HTR-8/SVneo (cell line): ENCODE data around the gene ZC3H6.

Experiments
- DNase-seq: peaks from one replicate; pipeline ENCODE4 v3.0.0; 2011; ENCODE audit warnings: low spot score, mixed read lengths; ENCODE audit not compliant: insufficient read length
- FAIRE-seq: peaks from 2 replicates; lab custom pipeline; 2011; peaks lifted over from hg19 to GRCh38; lab: Jason Lieb, UNC

The ZC3H6 gene

GRCh38 chr2:112275311-112275886, at the start of gene ZC3H6:
ZC3H6 (plus strand) TSS chr2:112275597; CDS start chr2:112275995, 398 bp downstream.
- peak; percentile 86 for DNase-seq
- FAIRE-seq, result peak; percentile 95

GRCh38 chr2:112229348-112229747, 46.0 kb upstream of the ZC3H6 start:
- FAIRE-seq (peak; percentile 67), DNase-seq (no peak)

DNA sequence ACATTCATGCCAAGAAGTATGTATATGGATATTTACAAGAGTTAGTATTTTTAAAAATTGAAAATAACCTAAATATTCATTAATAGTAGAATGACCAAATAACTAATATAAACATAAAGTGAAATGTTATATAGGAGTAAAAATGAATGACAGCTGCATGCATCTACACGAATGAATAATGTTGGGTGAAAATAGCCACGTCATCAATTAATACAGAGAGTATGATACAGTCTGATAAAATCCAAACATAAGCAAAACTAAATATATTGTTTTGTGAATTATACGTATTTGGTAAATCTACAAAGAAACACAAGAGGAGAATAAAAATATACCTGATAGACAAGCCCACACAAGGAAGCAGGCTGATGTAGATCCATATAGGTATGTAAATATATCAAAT, 45.0 kb upstream of the ZC3H6 start:
- FAIRE-seq, result no peak

GRCh38 chr2:112239862-112240261, 35.5 kb upstream of the ZC3H6 start:
- FAIRE-seq (no peak), DNase-seq (no peak)

More for the DNA sequence above, 45.0 kb upstream of the ZC3H6 start:
- no peak for DNase-seq

- FAIRE-seq (no peak), DNase-seq (no peak)
These were observed 33.0 kb upstream of the ZC3H6 start for GRCh38 chr2:112242384-112242783.

GRCh38 chr2:112243233-112243632, 32.2 kb upstream of the ZC3H6 start:
- FAIRE-seq (no peak), DNase-seq (no peak)

DNA sequence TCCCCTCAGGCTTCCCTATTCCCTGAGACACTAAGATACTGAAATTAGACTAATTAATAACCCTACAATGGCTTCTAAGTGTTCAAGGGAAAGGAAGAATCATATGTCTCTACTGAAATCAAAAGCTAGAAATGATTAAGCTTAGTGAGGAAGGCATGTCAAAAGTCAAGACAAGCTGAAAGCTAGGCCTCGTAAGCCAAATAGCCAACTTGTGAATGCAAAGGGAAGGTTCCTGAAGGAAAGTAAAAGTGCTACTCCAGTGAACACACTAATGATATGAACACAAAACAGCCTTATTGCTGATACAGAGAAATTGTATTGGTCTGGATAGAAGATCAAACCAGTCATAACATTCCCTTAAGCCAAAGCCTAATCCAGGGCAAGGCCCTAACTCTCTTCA, 30.5 kb upstream of the ZC3H6 start:
- DNase-seq (no peak), FAIRE-seq (no peak)

DNA sequence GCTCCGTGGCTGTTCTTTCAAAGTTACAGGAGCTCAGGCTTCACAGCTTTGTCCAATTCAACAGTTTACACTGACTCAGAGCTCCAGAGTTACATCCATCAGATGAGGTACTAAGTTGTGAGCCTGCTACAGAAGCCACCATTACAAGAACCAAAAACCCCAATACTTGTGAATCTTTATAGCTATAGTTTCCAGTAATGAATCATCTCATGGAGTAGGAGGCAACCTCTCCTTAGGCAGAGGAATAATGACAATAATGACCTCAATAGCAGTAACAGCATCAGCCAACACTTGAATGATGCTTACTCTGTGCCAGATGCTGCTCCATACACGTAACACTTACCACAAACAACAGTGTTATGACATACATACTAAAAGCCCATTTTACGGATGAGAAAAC, 24.1 kb upstream of the ZC3H6 start:
- no peak for FAIRE-seq
- DNase-seq, result no peak

- DNase-seq (no peak), FAIRE-seq (no peak)
These were observed 22.1 kb upstream of the ZC3H6 start for GRCh38 chr2:112253261-112253815.

GRCh38 chr2:112254466-112255240, 20.7 kb upstream of the ZC3H6 start, which contains the start of gene ZC3H8:
ZC3H8 (minus strand) TSS chr2:112255042; CDS start chr2:112254981, 61 bp downstream.
- FAIRE-seq (peak; percentile 79), DNase-seq (peak; percentile 99)

DNA sequence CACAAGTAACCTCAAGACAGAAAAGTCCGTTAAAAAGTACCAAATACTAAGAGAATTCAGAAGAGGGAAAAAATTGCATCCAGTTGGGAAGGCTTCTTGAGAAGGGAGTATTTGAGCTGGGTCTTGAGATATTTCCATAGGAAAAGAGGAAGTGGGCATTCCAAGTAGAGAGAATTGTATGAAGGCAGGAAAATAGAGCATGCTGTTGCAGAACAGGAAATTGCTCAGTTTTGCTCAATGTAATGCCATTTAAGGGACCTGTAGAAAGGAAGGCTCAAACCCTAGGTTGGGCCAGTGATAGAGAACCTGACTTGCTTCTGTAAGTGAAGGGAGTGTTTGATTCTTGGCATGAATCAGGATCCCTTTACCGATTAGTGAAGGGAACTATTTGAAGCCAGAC, 19.5 kb upstream of the ZC3H6 start:
- no peak for FAIRE-seq

DNA sequence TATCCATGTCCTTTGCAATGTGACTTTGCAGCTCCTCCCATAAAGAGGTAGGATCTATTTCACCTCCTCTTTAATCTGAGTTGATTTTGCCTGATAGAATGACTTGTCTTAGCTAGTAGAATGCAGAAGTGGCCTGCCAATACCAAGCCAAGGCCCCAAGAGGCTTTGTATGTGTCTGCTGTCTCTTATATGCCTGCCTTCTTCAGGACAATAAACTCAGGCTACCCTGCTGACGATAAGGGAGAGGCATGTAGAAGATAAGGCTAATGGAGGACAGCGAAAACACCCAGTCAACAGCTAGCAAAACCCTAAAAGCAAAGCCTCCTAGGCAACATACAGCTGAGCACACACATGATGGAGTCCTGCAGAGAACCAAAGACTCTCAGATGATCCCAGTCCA, 18.7 kb upstream of the ZC3H6 start:
- DNase-seq (no peak), FAIRE-seq (no peak)

More for the DNA sequence above, 19.5 kb upstream of the ZC3H6 start:
- DNase-seq, result no peak

DNA sequence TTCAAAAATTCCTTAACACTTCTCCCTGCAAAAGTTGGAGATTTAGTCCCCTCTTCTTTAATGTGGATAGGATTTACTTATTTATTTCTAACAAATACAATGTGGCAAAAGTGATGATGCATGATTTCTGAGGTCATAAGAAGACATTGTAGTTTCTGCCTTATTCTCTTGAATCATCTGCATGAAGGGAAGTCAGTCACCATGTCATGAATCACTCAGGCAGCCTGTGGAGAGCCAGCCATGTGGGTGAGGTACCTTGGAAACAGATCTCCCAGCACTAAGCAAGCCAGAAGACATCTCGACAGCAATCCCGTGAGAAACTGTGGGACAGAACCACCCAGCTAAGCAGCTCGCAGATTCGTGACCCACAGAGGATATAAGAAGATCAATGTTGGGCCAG, 17.8 kb upstream of the ZC3H6 start:
- no peak for DNase-seq
- no peak for FAIRE-seq

GRCh38 chr2:112259509-112260294, 15.7 kb upstream of the ZC3H6 start:
- FAIRE-seq (peak; percentile 58), DNase-seq (peak; percentile 50)

DNA sequence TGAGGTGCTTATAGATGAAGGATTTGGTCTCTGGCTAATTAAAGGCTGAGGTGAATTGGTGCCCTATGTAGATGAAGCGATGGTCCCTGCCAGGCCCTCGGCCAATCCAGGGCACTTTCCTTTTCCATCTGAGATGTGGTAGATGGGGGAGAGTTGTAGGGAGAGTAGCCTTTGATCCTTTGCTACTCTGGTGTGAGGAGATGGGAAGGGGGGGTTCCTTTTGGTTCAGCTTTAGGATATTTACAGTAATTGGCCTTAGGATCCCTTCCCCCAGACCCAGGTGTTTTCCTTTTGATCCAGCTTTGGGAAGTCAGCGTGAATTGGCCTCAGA, 15.1 kb upstream of the ZC3H6 start:
- FAIRE-seq (no peak), DNase-seq (no peak)

DNA sequence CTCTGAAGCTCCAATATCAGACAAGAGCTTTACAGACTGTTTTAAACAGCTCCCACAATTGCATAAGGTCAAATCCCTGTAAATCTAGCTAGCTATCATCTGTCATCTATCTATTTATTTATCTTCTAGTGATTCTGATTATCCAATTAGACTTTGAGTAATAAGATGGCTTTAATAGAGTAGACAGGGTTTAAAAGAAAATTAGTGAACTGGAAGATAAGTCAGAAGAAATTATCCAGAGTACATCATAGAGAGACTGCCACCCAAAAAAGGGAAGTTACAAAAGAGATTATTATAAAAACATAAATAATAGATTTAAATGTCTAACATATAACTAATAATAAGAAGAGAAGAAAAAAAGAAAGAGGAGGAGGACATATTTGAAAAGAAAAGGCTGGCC, 12.5 kb upstream of the ZC3H6 start:
- DNase-seq (no peak), FAIRE-seq (no peak)

DNA sequence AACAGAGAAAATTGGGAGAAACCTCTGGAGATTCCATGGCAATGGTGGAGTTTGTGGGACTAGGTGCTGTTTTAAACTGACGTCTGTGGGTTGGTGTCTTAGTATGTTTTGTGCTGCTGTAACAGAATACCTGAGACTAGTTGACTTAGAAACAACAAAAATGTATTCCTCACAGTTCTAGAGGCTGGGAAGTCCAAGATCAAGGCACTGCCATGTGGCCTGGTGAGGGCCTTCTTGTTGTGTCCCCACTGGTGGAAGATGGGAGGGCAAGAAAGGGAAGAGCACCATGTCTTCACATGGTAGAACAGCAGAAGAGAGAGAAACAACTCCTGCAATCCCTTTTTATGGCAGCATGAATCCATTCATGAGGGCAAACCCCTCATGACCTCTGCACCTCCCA, 6.8 kb upstream of the ZC3H6 start:
- DNase-seq (no peak), FAIRE-seq (no peak)

DNA sequence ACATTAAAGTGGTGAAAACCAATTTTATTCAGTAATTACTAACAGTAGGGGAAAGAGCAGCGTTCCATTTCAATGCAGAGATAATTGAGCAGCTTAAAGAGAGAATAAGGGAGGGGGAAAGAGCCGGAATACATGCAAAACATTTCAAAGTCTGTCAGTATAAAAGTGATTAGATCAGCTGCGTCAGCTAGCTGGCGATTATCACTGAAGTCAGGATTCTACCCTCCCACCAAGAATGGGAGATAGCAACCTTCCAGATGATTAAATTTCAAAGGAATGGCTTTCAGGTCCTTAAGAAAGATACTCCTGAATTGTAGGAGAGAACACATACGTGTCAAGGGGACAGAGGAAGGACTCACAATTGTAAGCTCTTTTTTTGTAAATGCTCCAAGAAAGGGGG, 2.7 kb upstream of the ZC3H6 start:
- no peak for DNase-seq
- FAIRE-seq, result no peak

GRCh38 chr2:112273349-112273748, 2.0 kb upstream of the ZC3H6 start:
- DNase-seq, result no peak
- FAIRE-seq, result no peak

DNA sequence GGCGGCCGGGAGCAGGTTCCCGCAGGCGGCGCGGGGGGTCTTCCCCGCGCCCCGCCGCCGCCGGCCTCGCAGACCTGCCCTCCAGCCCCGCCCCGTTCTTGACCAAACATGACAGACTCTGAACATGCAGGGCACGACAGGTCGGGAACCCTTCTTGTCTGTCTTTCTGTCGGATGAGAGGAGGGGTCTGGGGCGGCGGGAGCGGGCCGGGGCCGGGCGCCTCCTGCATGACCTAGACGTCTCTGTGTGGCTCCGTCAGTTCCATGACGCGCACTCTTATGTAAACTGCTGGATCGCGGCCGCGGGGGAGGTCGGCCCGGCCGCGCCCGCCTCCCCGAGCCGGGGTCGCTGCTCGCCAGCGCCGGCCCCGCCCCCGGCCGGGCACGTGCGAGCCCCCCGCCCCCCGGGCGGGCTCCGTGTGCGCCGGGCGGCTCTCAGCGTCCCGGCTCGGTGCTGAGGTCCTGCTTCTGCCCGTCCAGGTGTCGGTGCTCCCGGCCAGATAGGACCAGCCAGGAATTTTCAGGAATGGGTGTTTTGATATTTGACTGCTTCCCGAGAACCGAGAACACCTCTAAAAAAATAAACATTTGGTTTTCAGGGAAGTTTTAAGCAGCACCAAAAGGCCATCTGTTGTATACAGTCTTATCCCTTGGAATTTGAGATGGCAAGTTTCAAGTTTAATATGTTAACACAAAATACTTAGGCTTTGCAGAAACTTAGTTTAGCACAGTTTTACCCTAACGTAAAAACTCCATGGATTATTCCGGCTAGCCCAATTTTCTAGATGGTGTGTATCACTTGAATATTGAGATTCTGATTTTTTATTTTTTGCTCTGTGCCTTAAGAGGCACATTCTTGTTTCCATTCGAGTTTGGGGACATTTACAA, 733 bp downstream of the ZC3H6 start:
- peak; percentile 55 for FAIRE-seq
- DNase-seq, result peak; percentile 67
